Endothelial cell of umbilical vein (primary cell): ENCODE measurements around the gene HK1. TPM values are rescaled to one million over a fixed set of nuclear protein-coding genes. Genes with fewer than 3 reads are reported as not detected.
A peak's percentile ranks its signal among the peaks of the same experiment; 100 is the strongest.

Experiments used
- BruUV-seq: library from RNA; stranded (reverse); fragments of 400-500 nt; replicated peaks from 2 replicates; lab custom pipeline; 2021; lab: Mats Ljungman, UMichigan
- CTCF ChIA-PET: fragments of 300-600, 350-600 bp; sonication (Branson Sonifier 250); formaldehyde crosslinking; loops from one replicate; lab custom pipeline; 2021; ENCODE audit warnings: antibody characterized with exemption, inconsistent platforms; lab: Charles Lee
- POLR2A ChIA-PET: fragments of 300-600, 350-600 bp; sonication (Branson Sonifier 250); formaldehyde crosslinking; loops from one replicate; lab custom pipeline; 2021; ENCODE audit warnings: antibody characterized with exemption, inconsistent platforms; lab: Charles Lee
- DNase-seq: peaks from one replicate; pipeline ENCODE4 v3.0.0-alpha.2; 2011; ENCODE audit warnings: low read depth, low spot score
- FAIRE-seq: peaks from 2 replicates; lab custom pipeline; 2011; peaks lifted over from hg19 to GRCh38; lab: Jason Lieb, UNC
- H2AFZ ChIP-seq: 2 replicates; pipeline ENCODE4 v1.6.0; 2012; ENCODE audit warnings: low read depth, low read length, control low read depth, inconsistent platforms
- H3K27ac ChIP-seq: 2 replicates; pipeline ENCODE4 v1.5.1; 2011; ENCODE audit warnings: low read depth, mild to moderate bottlenecking, control low read depth, low read length, moderate library complexity; ENCODE audit not compliant: insufficient read depth
- H3K27me3 ChIP-seq, 2 experiments: 2 replicates each; pipeline versions ENCODE4 v1.6.0 to v1.6.1; 2011; ENCODE audit warnings: low read length in 2 of 2, mixed read lengths in 1 of 2; ENCODE audit not compliant: control insufficient read depth in 2 of 2, insufficient read depth in 2 of 2
- H3K36me3 ChIP-seq, 2 experiments: 2 replicates in 1 of 2; 3 replicates in 1 of 2; pipeline ENCODE4 v1.5.1; 2011; ENCODE audit warnings: low read length in 2 of 2, mild to moderate bottlenecking in 1 of 2, moderate library complexity in 1 of 2; ENCODE audit not compliant: control insufficient read depth in 2 of 2, insufficient read depth in 2 of 2; ENCODE audit errors: extremely low read depth in 1 of 2
- H3K4me1 ChIP-seq: 3 replicates; pipeline ENCODE4 v1.5.1; 2011; ENCODE audit warnings: mild to moderate bottlenecking, low read length; ENCODE audit not compliant: control insufficient read depth, insufficient read depth; ENCODE audit errors: extremely low read depth
- H3K4me2 ChIP-seq: 2 replicates; pipeline ENCODE4 v1.6.1; 2011; ENCODE audit warnings: low read length, control low read depth, mixed read lengths; ENCODE audit not compliant: insufficient read depth
- H3K4me3 ChIP-seq, 3 experiments: fragments of 200-600 bp in 1 of 3; sonication (generic), shearing (Covaris generic) in 1 of 3; replicated peaks in 1 of 3; 2 replicates each; pipeline ENCODE4 v1.5.1; 2011 to 2016; ENCODE audit warnings: control low read depth in 3 of 3, low read length in 3 of 3, mild to moderate bottlenecking in 2 of 3, inconsistent platforms in 1 of 3, low read depth in 1 of 3, moderate library complexity in 1 of 3; ENCODE audit not compliant: insufficient read depth in 1 of 3
- H3K79me2 ChIP-seq: 2 replicates; pipeline ENCODE4 v1.6.0; 2012; ENCODE audit warnings: low read length, inconsistent platforms; ENCODE audit not compliant: control insufficient read depth, insufficient read depth
- H3K9ac ChIP-seq: replicated peaks from 2 replicates; pipeline ENCODE3; 2011; ENCODE audit warnings: low read length, control low read depth; ENCODE audit not compliant: insufficient read depth; ENCODE audit errors: extremely low read depth
- H3K9me1 ChIP-seq: replicated peaks from 3 replicates; pipeline ENCODE4 v1.6.0; 2011; ENCODE audit warnings: mild to moderate bottlenecking, low read length; ENCODE audit not compliant: control insufficient read depth, insufficient read depth; ENCODE audit errors: extremely low read depth
- H3K9me3 ChIP-seq: replicated peaks from 2 replicates; pipeline ENCODE4 v1.5.1; 2012; ENCODE audit warnings: low read length, inconsistent platforms; ENCODE audit not compliant: control insufficient read depth, insufficient read depth
- H4K20me1 ChIP-seq: replicated peaks from 2 replicates; pipeline ENCODE3; 2011; ENCODE audit warnings: mild to moderate bottlenecking, low read length; ENCODE audit not compliant: control insufficient read depth, insufficient read depth; ENCODE audit errors: extremely low read depth
- FOS ChIP-seq: IDR thresholded peaks from 2 replicates; pipeline ENCODE4 v1.6.1; 2011; ENCODE audit warnings: mild to moderate bottlenecking, low read length, moderate library complexity, borderline replicate concordance; ENCODE audit not compliant: insufficient read depth
- JUN ChIP-seq: IDR thresholded peaks from 2 replicates; pipeline ENCODE4 v1.6.1; 2011; ENCODE audit warnings: borderline replicate concordance, low read depth; ENCODE audit not compliant: insufficient read length, insufficient read depth
- MYC ChIP-seq: IDR thresholded peaks from one replicate; pipeline ENCODE4 v1.6.1; 2011; ENCODE audit warnings: mild to moderate bottlenecking, low read depth, low read length
- POLR2AphosphoS5 ChIP-seq: IDR thresholded peaks from 2 replicates; pipeline ENCODE4 v1.6.1; 2012; ENCODE audit warnings: low read depth, mild to moderate bottlenecking, control low read depth, low read length, moderate library complexity; ENCODE audit not compliant: insufficient read depth
- dilution Hi-C: fragments of 300-500 bp; cut with MboI; formaldehyde crosslinking; loops from one replicate; pipeline ENCODE4 v1.15.0; 2019; ENCODE audit warnings: low sequenced_read_pairs; ENCODE audit not compliant: extremely low pct_ligation_motif_present
- intact Hi-C: fragments of 100-400 bp; cut with micrococcal nuclease; formaldehyde crosslinking; loops from one replicate; pipeline ENCODE4 v1.10.0; 2022
- polyA plus RNA-seq, 4 experiments: library from polyadenylated mRNA; depleted of rRNA in 3 of 4; stranded (reverse) in 3 of 4; unstranded in 1 of 4; fragments of >200 nt; gene quantifications; 2 replicates each; pipeline versions ENCODE4 v1.2.1 to v1.2.3, GENCODE V29; 2011 to 2012; ENCODE audit warnings: missing spikeins in 1 of 4
- total RNA-seq: library from RNA; stranded (reverse); gene quantifications from 2 replicates; pipeline ENCODE4 v1.2.3, GENCODE V29; 2021
- TF ChIP-seq, protein P1 (sequence below): IDR thresholded peaks from 2 replicates; pipeline ENCODE4 v1.6.1; 2011; ENCODE audit not compliant: insufficient read depth, insufficient read length

The HK1 gene
- total and polyA plus RNA-seq, 2 donors (not counting 3 experiments of a cell fraction or from before 2014, with no cell fraction given): 50.8 to 121 TPM

GRCh38 chr10:69316313-69317059 is 38.2 kb downstream of the HK1 start:
- Histone ChIP-seq H3K4me3 (no peak overlapping the region), H4K20me1 (no peaks in the 10 kb centered on the region), H3K36me3 (no peaks in the 10 kb centered on the region), H3K27ac (peak overlapping the region; percentile 0), H3K4me1 (peaks cover 39% of the 10 kb centered on the region), H2AFZ (peak overlapping the region; percentile 7), H3K9me1 (no peaks in the 10 kb centered on the region), H3K79me2 (peaks cover 26% of the 10 kb centered on the region), H3K4me2 (no peak overlapping the region), H3K9me3 (no peaks in the 10 kb centered on the region), H3K27me3 (no peaks in the 10 kb centered on the region), H3K9ac (no peak overlapping the region)
- FAIRE-seq: peak; percentile 90
- intact Hi-C loops (loop anchor here (2.0 kb wide), 1 partner anchor 46 kb away; no protein-coding TSS in a partner anchor), dilution Hi-C loops (loop anchor here (10.0 kb wide), 1 partner anchor 48 kb away; no protein-coding TSS in a partner anchor)
- POLR2A ChIA-PET: no interaction called here
- peak; percentile 68 for DNase-seq
- CTCF ChIA-PET: interaction anchor here (1.0 to 1.6 kb wide), 2 partner anchors 11 to 27 kb away, joined by 3 read pairs; no protein-coding TSS in a partner anchor
- BruUV-seq: no TSS peak
- TF ChIP-seq JUN (peak; percentile 60), MYC (no peak), POLR2AphosphoS5 (peak; percentile 34), FOS (peak; percentile 92)

- H4K20me1 ChIP-seq: no peaks in the 10 kb centered on the region
- H3K9me3 ChIP-seq: no peaks in the 10 kb centered on the region
- DNase-seq (no peak), FAIRE-seq (no peak)
- H3K36me3 ChIP-seq: no peaks in the 10 kb centered on the region
- ChIA-PET CTCF (interaction anchor here (1.1 to 1.6 kb wide), 2 partner anchors 11 to 78 kb away, joined by 3 read pairs; no protein-coding TSS in a partner anchor), POLR2A (no interaction called here)
- intact Hi-C loops: loop anchor here (2.0 kb wide), 1 partner anchor 46 kb away; no protein-coding TSS in a partner anchor
- H2AFZ ChIP-seq: no peak overlapping the region
- H3K4me1 ChIP-seq: peaks cover 46% of the 10 kb centered on the region
- TF ChIP-seq FOS: no peak
- TF ChIP-seq POLR2AphosphoS5: no peak
- TF ChIP-seq, protein P1, sequence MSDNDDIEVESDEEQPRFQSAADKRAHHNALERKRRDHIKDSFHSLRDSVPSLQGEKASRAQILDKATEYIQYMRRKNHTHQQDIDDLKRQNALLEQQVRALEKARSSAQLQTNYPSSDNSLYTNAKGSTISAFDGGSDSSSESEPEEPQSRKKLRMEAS: no peak
- no peak for TF ChIP-seq MYC
- no peak overlapping the region for H3K27ac ChIP-seq
- H3K9ac ChIP-seq: no peak overlapping the region
- no peak overlapping the region for H3K4me3 ChIP-seq
- H3K27me3 ChIP-seq: no peaks in the 10 kb centered on the region
- no peaks in the 10 kb centered on the region for H3K9me1 ChIP-seq
- H3K79me2 ChIP-seq: peaks cover 33% of the 10 kb centered on the region
- dilution Hi-C loops: loop anchor here (10.0 kb wide), 1 partner anchor 48 kb away; no protein-coding TSS in a partner anchor
- H3K4me2 ChIP-seq: no peak overlapping the region
- no TSS peak for BruUV-seq
Observed at GRCh38 chr10:69317175-69317604, 38.9 kb downstream of the HK1 start.
